H9 (cell line): ENCODE data around the gene DDX19B. TPM values are rescaled to one million over a fixed set of nuclear protein-coding genes. Genes with fewer than 3 reads are reported as not detected.

Source experiments
- DNase-seq: peaks from one replicate; pipeline ENCODE4 v3.0.0-alpha.2; 2017
- H2AFZ ChIP-seq: one replicate; pipeline ENCODE4 v1.6.1; 2013; ENCODE audit warnings: mild to moderate bottlenecking, low read length, control low read depth, moderate library complexity
- H2AK5ac ChIP-seq: 2 replicates; pipeline ENCODE4 v1.6.1; 2013; ENCODE audit warnings: low read length, control low read depth, mixed read lengths; ENCODE audit not compliant: insufficient read length
- H2BK120ac ChIP-seq: one replicate; pipeline ENCODE4 v1.6.1; 2013; ENCODE audit warnings: low read depth, mild to moderate bottlenecking, low read length, control low read depth, inconsistent platforms; ENCODE audit not compliant: poor library complexity, severe bottlenecking
- H2BK12ac ChIP-seq: 2 replicates; pipeline ENCODE4 v1.6.1; 2013; ENCODE audit warnings: low read length, control low read depth, mixed read lengths, low read depth; ENCODE audit not compliant: insufficient read length
- H2BK15ac ChIP-seq: 2 replicates; pipeline ENCODE4 v1.6.1; 2013; ENCODE audit warnings: low read depth, low read length, control low read depth
- H2BK20ac ChIP-seq: one replicate; pipeline ENCODE4 v1.6.1; 2013; ENCODE audit warnings: low read depth, mild to moderate bottlenecking, low read length, control low read depth, inconsistent platforms; ENCODE audit not compliant: poor library complexity, severe bottlenecking
- H2BK5ac ChIP-seq: 2 replicates; pipeline ENCODE4 v1.6.1; 2013; ENCODE audit warnings: low read length, control low read depth, mixed read lengths; ENCODE audit not compliant: insufficient read length
- H3K14ac ChIP-seq: 2 replicates; pipeline ENCODE4 v1.6.1; 2013; ENCODE audit warnings: low read length, control low read depth; ENCODE audit not compliant: insufficient read depth
- H3K18ac ChIP-seq: 2 replicates; pipeline ENCODE4 v1.6.1; 2013; ENCODE audit warnings: low read depth, mild to moderate bottlenecking, mixed read lengths, low read length, control low read depth; ENCODE audit not compliant: insufficient read length
- H3K23ac ChIP-seq: 2 replicates; pipeline ENCODE4 v1.6.1; 2013; ENCODE audit warnings: low read length, control low read depth, mixed read lengths, low read depth; ENCODE audit not compliant: insufficient read length
- H3K23me2 ChIP-seq: 2 replicates; pipeline ENCODE4 v1.6.1; 2013; ENCODE audit warnings: low read depth, mild to moderate bottlenecking, mixed read lengths, low read length, control low read depth; ENCODE audit not compliant: insufficient read length, poor library complexity, severe bottlenecking
- H3K27ac ChIP-seq: 2 replicates; pipeline ENCODE4 v1.5.1; 2013; ENCODE audit warnings: low read length, control low read depth, mixed read lengths, low read depth; ENCODE audit not compliant: insufficient read length
- H3K27me3 ChIP-seq: 2 replicates; pipeline ENCODE4 v1.6.1; 2013; ENCODE audit warnings: low read length, control low read depth, inconsistent platforms; ENCODE audit not compliant: insufficient read depth
- H3K4ac ChIP-seq: 2 replicates; pipeline ENCODE4 v1.6.1; 2013; ENCODE audit warnings: low read depth, mild to moderate bottlenecking, control low read depth, inconsistent platforms, low read length, moderate library complexity
- H3K4me1 ChIP-seq: 2 replicates; pipeline ENCODE4 v1.6.1; 2013; ENCODE audit warnings: low read length, control low read depth, inconsistent platforms; ENCODE audit not compliant: insufficient read depth
- H3K4me2 ChIP-seq: 2 replicates; pipeline ENCODE4 v1.6.1; 2013; ENCODE audit warnings: low read length, control low read depth, mixed read lengths; ENCODE audit not compliant: insufficient read length, insufficient read depth
- H3K56ac ChIP-seq: 2 replicates; pipeline ENCODE4 v1.6.1; 2013; ENCODE audit warnings: low read depth, mild to moderate bottlenecking, mixed read lengths, low read length, control low read depth; ENCODE audit not compliant: insufficient read length
- H3K79me1 ChIP-seq: 2 replicates; pipeline ENCODE4 v1.6.1; 2013; ENCODE audit warnings: low read depth, mild to moderate bottlenecking, moderate library complexity, low read length, control low read depth, inconsistent platforms; ENCODE audit not compliant: insufficient read depth, poor library complexity, severe bottlenecking
- H3K79me2 ChIP-seq: 2 replicates; pipeline ENCODE4 v1.6.1; 2013; ENCODE audit warnings: low read length, control low read depth, inconsistent platforms; ENCODE audit not compliant: insufficient read depth
- H3K9ac ChIP-seq: 2 replicates; pipeline ENCODE4 v1.6.1; 2013; ENCODE audit warnings: low read length, control low read depth, mixed read lengths; ENCODE audit not compliant: insufficient read length; ENCODE audit errors: extremely low read depth
- H3K9me3 ChIP-seq: one replicate; pipeline ENCODE4 v1.6.1; 2013; ENCODE audit warnings: low read depth, low read length, inconsistent platforms; ENCODE audit not compliant: control insufficient read depth
- H3T11ph ChIP-seq: one replicate; pipeline ENCODE4 v1.6.1; 2013; ENCODE audit warnings: mild to moderate bottlenecking, low read length, control low read depth, inconsistent platforms
- H4K20me1 ChIP-seq: one replicate; pipeline ENCODE4 v1.6.1; 2013; ENCODE audit not compliant: control insufficient read depth, insufficient read length, insufficient read depth
- H4K5ac ChIP-seq: 2 replicates; pipeline ENCODE4 v1.6.1; 2013; ENCODE audit warnings: low read depth, mild to moderate bottlenecking, mixed read lengths, low read length, control low read depth; ENCODE audit not compliant: insufficient read length
- H4K8ac ChIP-seq: replicated peaks from 2 replicates; pipeline ENCODE4 v1.6.1; 2013; ENCODE audit warnings: low read length, control low read depth, mixed read lengths, low read depth; ENCODE audit not compliant: insufficient read length
- H4K91ac ChIP-seq: 2 replicates; pipeline ENCODE4 v1.6.1; 2013; ENCODE audit warnings: low read depth, mild to moderate bottlenecking, moderate library complexity, mixed read lengths, low read length, control low read depth; ENCODE audit not compliant: insufficient read length
- H3K27ac Mint-ChIP-seq, 3 experiments: 2 replicates in 2 of 3; 3 replicates in 1 of 3; pipeline ENCODE4 v1.8.0; 2020 to 2021; ENCODE audit warnings: mixed read lengths in 3 of 3, mild to moderate bottlenecking in 1 of 3, moderate library complexity in 1 of 3
- H3K27me3 Mint-ChIP-seq: 2 replicates; pipeline ENCODE4 v1.8.0; 2021; ENCODE audit warnings: low read depth, mild to moderate bottlenecking, moderate library complexity, mixed read lengths
- H3K36me3 Mint-ChIP-seq, 3 experiments: 2 replicates in 2 of 3; 3 replicates in 1 of 3; pipeline ENCODE4 v1.8.0; 2020 to 2021; ENCODE audit warnings: low read depth in 3 of 3, mixed read lengths in 3 of 3; ENCODE audit not compliant: insufficient read depth in 1 of 3
- H3K4me1 Mint-ChIP-seq, 2 experiments: 2 replicates each; pipeline ENCODE4 v1.8.0; 2020; ENCODE audit warnings: mixed read lengths in 2 of 2
- H3K4me3 Mint-ChIP-seq, 2 experiments: 2 replicates in 1 of 2; 3 replicates in 1 of 2; pipeline ENCODE4 v1.8.0; 2020 to 2021; ENCODE audit warnings: mild to moderate bottlenecking in 2 of 2, mixed read lengths in 2 of 2, moderate library complexity in 1 of 2
- H3K9me3 Mint-ChIP-seq, 2 experiments: 2 replicates in 1 of 2; 3 replicates in 1 of 2; pipeline ENCODE4 v1.8.0; 2020; ENCODE audit warnings: mild to moderate bottlenecking in 2 of 2, mixed read lengths in 2 of 2, moderate library complexity in 1 of 2
- WGBS: extraction: QIAGEN DNeasy Blood & Tissue Kit; methylation state at CpG from one replicate; pipeline ENCODE4 v1.1.7; 2013; ENCODE audit warnings: missing lambda C conversion rate, low lambda C conversion rate, mixed read lengths; ENCODE audit not compliant: insufficient read length; ENCODE audit errors: extremely low coverage; 5-methylcytosine and 5-hydroxymethylcytosine counted together
- total RNA-seq: library from RNA; stranded (reverse); gene quantifications from 2 replicates; pipeline ENCODE4 v1.2.1, GENCODE V29; 2021
- TF ChIP-seq, protein P1 (sequence below): fragments of 200-600 bp; sonication (generic); conservative IDR thresholded peaks from 3 replicates; pipeline ENCODE4 v1.8.0; 2021; ENCODE audit warnings: antibody characterized with exemption, mild to moderate bottlenecking

DDX19B gene
- total RNA-seq, 1 experiment from 2014 or later = 47.3 TPM

DNA sequence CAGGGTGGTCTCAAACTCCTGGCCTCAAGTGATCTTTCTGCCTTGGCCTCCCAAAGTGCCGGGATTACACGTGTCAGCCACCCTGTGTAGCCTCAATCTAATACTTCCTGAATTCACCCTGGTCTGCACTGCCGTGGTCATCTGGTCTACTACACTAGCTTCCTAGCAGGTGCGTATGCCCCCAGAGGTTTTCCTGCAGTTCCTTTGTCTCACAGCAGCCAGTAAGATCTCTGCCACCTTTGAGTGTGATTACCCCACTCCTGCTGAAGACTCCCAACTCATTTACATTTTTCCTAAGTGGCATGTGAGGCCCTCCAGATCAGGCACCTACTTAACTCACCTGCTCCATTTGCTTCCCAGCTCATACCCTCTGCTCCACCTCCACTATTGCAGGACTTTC lies 42.6 kb downstream of the DDX19B start:
- Histone ChIP-seq H2AK5ac (no peak overlapping the region), H3K27ac (no peak overlapping the region), H3K4me1 (no peaks in the 10 kb centered on the region), H4K20me1 (no peaks in the 10 kb centered on the region), H4K91ac (no peak overlapping the region), H3K79me2 (no peaks in the 10 kb centered on the region), H4K8ac (no peak overlapping the region), H3K18ac (no peak overlapping the region), H3K56ac (no peak overlapping the region), H3K79me1 (no peaks in the 10 kb centered on the region), H3K23me2 (peaks cover 3% of the 10 kb centered on the region), H3K4me2 (no peak overlapping the region), H2BK5ac (no peak overlapping the region), H2AFZ (no peak overlapping the region), H3K27me3 (no peaks in the 10 kb centered on the region), H2BK12ac (no peak overlapping the region), H3K23ac (no peak overlapping the region), H3K9me3 (no peaks in the 10 kb centered on the region), H2BK20ac (no peak overlapping the region), H3K4ac (no peak overlapping the region), H2BK15ac (no peak overlapping the region), H3K9ac (no peak overlapping the region), H3T11ph (no peak overlapping the region), H2BK120ac (no peak overlapping the region), H4K5ac (no peak overlapping the region), H3K14ac (no peak overlapping the region)
- TF ChIP-seq, protein P1, sequence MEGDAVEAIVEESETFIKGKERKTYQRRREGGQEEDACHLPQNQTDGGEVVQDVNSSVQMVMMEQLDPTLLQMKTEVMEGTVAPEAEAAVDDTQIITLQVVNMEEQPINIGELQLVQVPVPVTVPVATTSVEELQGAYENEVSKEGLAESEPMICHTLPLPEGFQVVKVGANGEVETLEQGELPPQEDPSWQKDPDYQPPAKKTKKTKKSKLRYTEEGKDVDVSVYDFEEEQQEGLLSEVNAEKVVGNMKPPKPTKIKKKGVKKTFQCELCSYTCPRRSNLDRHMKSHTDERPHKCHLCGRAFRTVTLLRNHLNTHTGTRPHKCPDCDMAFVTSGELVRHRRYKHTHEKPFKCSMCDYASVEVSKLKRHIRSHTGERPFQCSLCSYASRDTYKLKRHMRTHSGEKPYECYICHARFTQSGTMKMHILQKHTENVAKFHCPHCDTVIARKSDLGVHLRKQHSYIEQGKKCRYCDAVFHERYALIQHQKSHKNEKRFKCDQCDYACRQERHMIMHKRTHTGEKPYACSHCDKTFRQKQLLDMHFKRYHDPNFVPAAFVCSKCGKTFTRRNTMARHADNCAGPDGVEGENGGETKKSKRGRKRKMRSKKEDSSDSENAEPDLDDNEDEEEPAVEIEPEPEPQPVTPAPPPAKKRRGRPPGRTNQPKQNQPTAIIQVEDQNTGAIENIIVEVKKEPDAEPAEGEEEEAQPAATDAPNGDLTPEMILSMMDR = no peak
- peaks cover 0 to 5% (median under 1%) of the 10 kb centered on the region in 3 experiments; a peak in 3 of 7 replicates for H3K36me3 Mint-ChIP-seq
- peak overlapping the region in 1 of 2 experiments; percentile 21; a peak in 2 of 5 replicates for H3K4me3 Mint-ChIP-seq
- no peaks in the 10 kb centered on the region for H3K27me3 Mint-ChIP-seq
- WGBS = no CpG with 5 or more reads among the region's 4 CpGs
- peak overlapping the region in 2 of 3 experiments; percentile 44 to 86; a peak in 3 of 7 replicates for H3K27ac Mint-ChIP-seq
- no peaks in the 10 kb centered on the region for H3K9me3 Mint-ChIP-seq
- peak; percentile 38 for DNase-seq
- peaks cover 20 to 29% of the 10 kb centered on the region in 2 experiments for H3K4me1 Mint-ChIP-seq
